MCF 10A (cell line): Measurements from ENCODE around the gene ELFN1. TPM values are rescaled to one million over a fixed set of nuclear protein-coding genes. Genes with fewer than 3 reads are reported as not detected.

Source experiments
- BruUV-seq: library from RNA; stranded (reverse); fragments of 400-500 nt; replicated peaks from 2 replicates; lab custom pipeline; 2021; lab: Mats Ljungman, UMichigan
- CTCF ChIA-PET: fragments of 300-600 bp; sonication (Branson Sonifier 250); formaldehyde crosslinking; extraction: SDS; loops from one replicate; lab custom pipeline; 2021; ENCODE audit warnings: antibody characterized with exemption, inconsistent platforms; lab: Yijun Ruan, JAX
- POLR2A ChIA-PET: fragments of 300-600, 350-650 bp; sonication (Branson Sonifier 250); formaldehyde crosslinking; extraction: SDS; loops from one replicate; lab custom pipeline; 2020; ENCODE audit warnings: antibody characterized with exemption, inconsistent platforms; lab: Yijun Ruan, JAX
- DNase-seq: peaks from one replicate; pipeline ENCODE4 v3.0.0-alpha.2; 2018; ENCODE audit not compliant: unreplicated experiment
- H3K27ac Mint-ChIP-seq: one replicate; pipeline ENCODE4 v1.8.0; 2022; ENCODE audit warnings: mild to moderate bottlenecking, low read depth, mixed read lengths; ENCODE audit not compliant: unreplicated experiment
- H3K27me3 Mint-ChIP-seq: one replicate; pipeline ENCODE4 v1.8.0; 2022; ENCODE audit warnings: mixed read lengths; ENCODE audit not compliant: insufficient read depth, unreplicated experiment
- H3K36me3 Mint-ChIP-seq: one replicate; pipeline ENCODE4 v1.8.0; 2022; ENCODE audit warnings: mild to moderate bottlenecking, moderate library complexity, mixed read lengths; ENCODE audit not compliant: insufficient read depth, unreplicated experiment
- H3K4me1 Mint-ChIP-seq: one replicate; pipeline ENCODE4 v1.8.0; 2022; ENCODE audit warnings: mixed read lengths; ENCODE audit not compliant: insufficient read depth, unreplicated experiment
- H3K4me3 Mint-ChIP-seq: one replicate; pipeline ENCODE4 v1.8.0; 2022; ENCODE audit warnings: mild to moderate bottlenecking, moderate library complexity, mixed read lengths; ENCODE audit not compliant: unreplicated experiment
- H3K9me3 Mint-ChIP-seq: one replicate; pipeline ENCODE4 v1.8.0; 2022; ENCODE audit warnings: mixed read lengths; ENCODE audit not compliant: unreplicated experiment
- CTCF ChIP-seq: fragments of 200-600 bp; IDR thresholded peaks from one replicate; pipeline ENCODE4 v1.8.0; 2022; ENCODE audit warnings: antibody characterized with exemption, mild to moderate bottlenecking; ENCODE audit not compliant: unreplicated experiment
- intact Hi-C: fragments of 100-400 bp; cut with micrococcal nuclease; formaldehyde crosslinking; loops from 2 replicates; pipeline ENCODE4 v1.14.1; 2022
- total RNA-seq: library from RNA; stranded (reverse); gene quantifications from 2 replicates; pipeline ENCODE4 v1.2.3, GENCODE V29; 2022

Gene ELFN1
- total RNA-seq, 1 experiment from 2014 or later: not detected

GRCh38 chr7:1697499-1698125 is 27.5 kb downstream of the ELFN1 start:
- H3K9me3 Mint-ChIP-seq: peaks cover under 1% of the 10 kb centered on the region
- TF ChIP-seq CTCF: no peak
- intact Hi-C loops: no loop called here
- no TSS peak for BruUV-seq
- no peaks in the 10 kb centered on the region for H3K36me3 Mint-ChIP-seq
- H3K27me3 Mint-ChIP-seq: peaks cover 46% of the 10 kb centered on the region
- H3K4me1 Mint-ChIP-seq: no peaks in the 10 kb centered on the region
- H3K4me3 Mint-ChIP-seq: no peak overlapping the region
- DNase-seq: no peak
- POLR2A ChIA-PET: no interaction called here
- CTCF ChIA-PET: no interaction called here
- H3K27ac Mint-ChIP-seq: no peak overlapping the region

DNA sequence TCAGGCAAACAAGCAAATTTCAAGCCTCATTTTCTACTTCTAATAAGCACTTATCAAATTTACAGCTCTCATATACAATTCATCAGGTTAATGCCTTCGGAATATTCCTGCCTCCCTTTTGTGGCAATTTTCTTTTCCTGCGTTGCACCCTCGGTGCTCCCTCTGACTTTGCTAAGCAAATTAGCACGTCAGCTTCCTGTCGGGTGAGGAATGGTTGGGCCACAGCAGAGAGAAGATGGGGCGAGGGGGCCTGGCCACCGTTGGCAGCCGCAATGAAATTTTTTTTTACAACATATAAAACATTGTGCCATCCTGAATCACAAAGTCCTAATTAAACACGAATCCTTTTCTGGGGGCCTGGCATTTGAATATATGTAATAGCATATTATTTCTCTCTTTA is 28.1 kb downstream of the ELFN1 start:
- no peak for TF ChIP-seq CTCF
- no peak for DNase-seq
- no peaks in the 10 kb centered on the region for H3K4me1 Mint-ChIP-seq
- H3K4me3 Mint-ChIP-seq: no peak overlapping the region
- H3K27me3 Mint-ChIP-seq: peaks cover 46% of the 10 kb centered on the region
- ChIA-PET CTCF (no interaction called here), POLR2A (no interaction called here)
- H3K36me3 Mint-ChIP-seq: no peaks in the 10 kb centered on the region
- intact Hi-C loops: no loop called here
- peaks cover 6% of the 10 kb centered on the region for H3K9me3 Mint-ChIP-seq
- no peak overlapping the region for H3K27ac Mint-ChIP-seq
- no TSS peak for BruUV-seq

GRCh38 chr7:1698951-1699350 is 28.9 kb downstream of the ELFN1 start:
- ChIA-PET CTCF (no interaction called here), POLR2A (interaction anchor here (0.6 kb wide), 1 partner anchor 145 kb away, joined by 3 read pairs; no protein-coding TSS in a partner anchor)
- no peak for DNase-seq
- BruUV-seq: no TSS peak
- peaks cover 9% of the 10 kb centered on the region for H3K9me3 Mint-ChIP-seq
- TF ChIP-seq CTCF: no peak
- H3K27me3 Mint-ChIP-seq: peaks cover 46% of the 10 kb centered on the region
- no peak overlapping the region for H3K27ac Mint-ChIP-seq
- no peaks in the 10 kb centered on the region for H3K4me1 Mint-ChIP-seq
- H3K36me3 Mint-ChIP-seq: no peaks in the 10 kb centered on the region
- intact Hi-C loops: no loop called here
- H3K4me3 Mint-ChIP-seq: no peak overlapping the region

GRCh38 chr7:1700086-1700485 is 30.0 kb downstream of the ELFN1 start:
- Mint-ChIP-seq H3K27me3 (peaks cover 46% of the 10 kb centered on the region), H3K36me3 (no peaks in the 10 kb centered on the region), H3K4me1 (no peaks in the 10 kb centered on the region), H3K9me3 (peaks cover 9% of the 10 kb centered on the region), H3K4me3 (no peak overlapping the region), H3K27ac (no peak overlapping the region)
- DNase-seq: no peak
- BruUV-seq: no TSS peak
- intact Hi-C loops: no loop called here
- ChIA-PET CTCF (no interaction called here), POLR2A (no interaction called here)
- no peak for TF ChIP-seq CTCF
